AG08395 (cell line): ENCODE results near the gene RNF182.
"Not testable (repeated sequence)": the region's sequence is repeated elsewhere in the genome, so short reads cannot be mapped to it uniquely, and the experiment has no call there.

Experiments
- DNase-seq: peaks from one replicate; pipeline ENCODE4 v3.0.0; 2012; ENCODE audit warnings: mixed read lengths, low spot score

The RNF182 gene

DNA sequence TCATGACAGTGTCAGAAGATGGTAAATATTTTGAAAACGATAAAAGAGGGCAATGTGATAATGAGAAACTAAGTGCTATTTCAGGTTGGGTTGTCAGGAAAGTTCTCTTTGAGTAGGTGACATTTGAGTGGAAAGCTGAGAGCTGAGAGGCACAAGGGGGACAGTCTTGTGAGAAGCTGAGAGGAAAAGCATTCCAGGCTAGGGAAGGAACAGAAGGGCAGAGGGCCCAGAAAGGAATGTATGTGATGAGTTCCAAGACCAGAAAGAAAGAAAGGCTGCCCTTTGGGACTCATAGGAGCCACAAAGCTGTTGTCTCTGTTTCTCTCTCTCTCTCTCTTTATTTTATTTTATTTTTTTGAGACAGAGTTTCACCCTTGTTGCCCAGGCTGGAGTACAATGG, 7.6 kb upstream of the RNF182 start:
- no peak for DNase-seq

DNA sequence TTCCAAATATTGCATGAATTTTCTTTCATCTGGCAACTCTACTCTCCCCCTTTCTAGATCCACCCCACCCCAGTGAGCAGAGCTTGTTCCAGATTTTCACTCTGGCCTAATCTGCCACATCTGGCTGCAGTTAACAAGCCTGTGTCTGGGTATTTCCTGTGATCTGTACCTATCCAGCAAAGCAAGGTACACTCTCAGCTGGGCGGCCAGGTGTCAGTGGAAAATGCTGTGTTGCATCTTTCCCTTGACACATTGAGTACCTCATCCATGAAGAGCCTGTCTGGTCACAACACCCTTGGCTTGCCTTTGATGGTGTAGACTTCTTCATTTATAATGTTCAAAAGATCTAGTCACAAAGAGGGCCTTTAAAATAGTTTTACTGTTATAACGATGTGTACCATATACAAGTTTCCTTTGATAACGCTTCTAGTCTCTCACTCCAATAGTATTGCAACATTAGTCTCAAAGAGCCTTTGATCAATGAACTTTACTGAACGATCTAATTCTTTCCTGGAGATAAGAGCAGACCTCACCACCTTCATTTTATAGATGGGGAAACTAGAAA, 6.0 kb upstream of the RNF182 start:
- no peak for DNase-seq

DNA sequence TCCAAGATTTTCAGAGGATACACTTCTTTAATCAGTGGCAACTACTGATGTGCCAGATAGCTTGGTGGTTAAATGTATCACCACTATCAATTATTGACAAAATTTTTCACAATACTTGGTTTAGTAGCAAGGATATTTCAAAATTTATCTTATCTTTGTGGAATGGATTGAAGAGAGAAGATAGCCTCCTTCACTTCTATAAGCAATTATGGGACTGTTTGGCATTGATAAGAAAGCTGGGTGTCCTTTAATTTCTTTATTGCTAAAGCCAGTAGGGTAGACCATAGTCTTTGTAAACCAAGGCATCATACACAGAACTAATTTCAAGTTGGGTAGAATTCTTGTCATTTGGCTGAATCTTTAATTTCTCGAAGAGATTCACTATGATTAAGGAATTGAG, 4.9 kb upstream of the RNF182 start:
- DNase-seq: no peak

DNA sequence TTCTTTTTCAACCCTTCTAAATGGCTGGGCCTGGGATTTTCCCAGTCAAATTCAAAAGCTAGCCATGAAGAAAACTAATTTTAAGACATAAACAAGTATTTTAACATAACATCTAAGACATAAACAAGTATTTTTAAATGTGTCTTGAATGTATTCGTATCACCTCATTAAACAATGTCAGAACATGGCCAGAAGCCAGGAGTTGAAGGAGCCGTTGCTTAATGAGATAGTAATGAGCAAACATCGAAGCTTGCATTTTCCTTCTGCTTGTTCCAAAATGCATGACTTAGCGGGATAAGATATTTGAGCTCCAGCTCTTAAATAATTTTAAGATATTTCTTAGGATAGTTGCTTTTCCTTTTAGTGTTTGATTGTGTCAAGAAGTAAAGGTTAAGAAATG, 4.2 kb upstream of the RNF182 start:
- DNase-seq: no peak

DNA sequence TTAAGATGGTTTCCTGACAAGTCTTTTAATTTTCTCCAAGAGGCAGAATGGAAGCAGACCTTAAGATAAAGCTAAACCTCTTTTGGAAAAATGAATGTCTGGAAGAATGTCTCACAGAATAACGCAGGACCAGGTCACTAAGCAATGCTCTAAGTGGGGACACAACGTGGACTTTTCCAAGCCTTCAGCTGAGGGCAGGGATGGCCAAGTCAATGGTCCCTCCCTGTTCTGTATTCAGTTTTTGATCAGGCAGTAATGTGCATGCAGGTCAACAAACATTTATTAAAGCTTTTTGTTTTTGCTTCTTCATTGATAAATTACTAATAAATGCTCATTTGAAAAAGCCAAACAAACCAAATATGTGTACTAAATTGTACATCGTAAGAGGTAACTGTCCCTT, 2.0 kb upstream of the RNF182 start:
- no peak for DNase-seq

DNA sequence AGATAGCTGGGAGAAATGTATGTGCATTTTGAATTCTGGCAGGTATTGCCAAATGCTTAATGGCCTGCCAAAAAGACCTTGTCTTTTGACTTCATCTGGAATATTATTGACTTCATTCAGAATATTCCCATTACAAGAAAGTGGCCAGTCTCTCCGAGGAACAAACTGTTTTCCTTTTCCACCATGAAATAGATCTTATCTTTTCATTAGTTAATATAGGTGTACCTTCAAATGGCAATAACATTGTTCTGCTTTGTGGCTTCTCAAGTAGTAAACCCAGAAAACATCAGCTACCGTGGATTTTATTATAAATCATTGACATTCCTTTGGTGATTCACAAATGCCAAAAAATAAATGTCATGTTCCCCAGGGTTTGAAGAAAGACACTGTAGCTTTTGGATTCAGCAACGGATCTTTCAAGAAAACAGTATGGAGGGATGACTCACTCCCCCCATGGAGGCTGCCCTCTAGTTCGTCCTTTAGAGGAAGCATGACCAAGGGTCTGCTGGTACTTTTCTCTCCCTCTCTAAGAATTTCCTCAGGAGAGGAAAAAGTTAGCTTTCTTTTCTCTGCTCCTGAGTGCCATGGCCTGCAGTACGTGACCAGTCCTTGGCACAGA, 1.1 kb upstream of the RNF182 start:
- peak; percentile 75 for DNase-seq

DNA sequence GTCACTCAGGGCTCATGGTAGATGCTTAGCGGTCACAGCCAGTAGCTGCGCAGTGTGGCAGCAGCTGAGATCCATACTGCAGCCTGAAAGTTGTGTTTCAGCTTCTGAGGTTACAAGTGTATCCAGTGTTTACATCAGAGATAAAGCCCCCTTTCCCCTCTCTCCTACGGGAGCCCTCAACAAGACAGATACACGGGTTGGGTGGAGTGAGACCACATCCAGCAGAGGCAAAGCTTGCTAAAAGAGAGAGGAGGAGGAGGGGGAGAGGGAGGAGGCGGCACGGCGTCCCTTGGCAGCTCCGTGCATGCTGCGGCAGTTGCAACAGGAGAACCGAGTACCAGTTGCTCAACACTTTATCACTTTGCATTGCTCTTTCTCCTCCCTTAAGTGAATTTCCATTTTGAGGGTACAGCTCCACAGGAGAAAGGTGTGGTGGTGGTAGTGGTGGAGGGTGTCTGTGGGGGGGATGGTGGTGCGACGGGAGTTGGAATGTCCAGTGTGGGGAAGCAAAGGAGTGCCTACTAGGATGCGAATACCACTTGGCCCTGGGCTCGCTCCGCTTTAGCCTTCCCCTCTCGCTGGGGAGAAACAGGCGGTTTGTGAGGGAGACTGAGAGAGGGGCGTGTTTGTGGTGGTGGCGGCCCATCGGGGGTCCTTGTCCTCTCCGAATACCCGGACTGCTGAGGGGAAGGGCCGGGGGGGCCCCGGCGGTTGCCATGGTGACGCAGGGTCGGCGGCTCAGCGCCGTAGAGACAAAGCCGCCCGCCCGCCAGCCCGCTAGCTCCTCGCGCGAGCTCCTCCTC, 405 bp upstream of the RNF182 start:
- peak; percentile 38 for DNase-seq

DNA sequence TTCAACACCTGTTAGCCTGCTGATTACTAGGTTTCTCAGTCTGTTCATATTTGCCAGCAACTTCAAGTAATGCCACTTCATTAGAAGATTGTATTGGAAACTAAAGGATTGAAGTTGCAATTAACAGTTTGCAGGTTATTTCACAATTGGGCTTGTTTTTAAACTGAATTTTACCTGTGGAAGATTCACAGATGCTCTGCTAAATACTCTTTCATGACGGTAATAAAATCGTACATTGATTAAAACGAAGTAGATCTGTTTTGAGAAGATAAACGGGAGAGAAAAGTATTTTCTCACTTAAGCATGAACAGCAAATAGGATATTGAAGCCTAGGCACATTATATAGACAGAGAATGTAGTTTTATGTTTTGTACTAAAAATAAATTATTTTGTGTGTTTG, 1.6 kb downstream of the RNF182 start:
- no peak for DNase-seq

DNA sequence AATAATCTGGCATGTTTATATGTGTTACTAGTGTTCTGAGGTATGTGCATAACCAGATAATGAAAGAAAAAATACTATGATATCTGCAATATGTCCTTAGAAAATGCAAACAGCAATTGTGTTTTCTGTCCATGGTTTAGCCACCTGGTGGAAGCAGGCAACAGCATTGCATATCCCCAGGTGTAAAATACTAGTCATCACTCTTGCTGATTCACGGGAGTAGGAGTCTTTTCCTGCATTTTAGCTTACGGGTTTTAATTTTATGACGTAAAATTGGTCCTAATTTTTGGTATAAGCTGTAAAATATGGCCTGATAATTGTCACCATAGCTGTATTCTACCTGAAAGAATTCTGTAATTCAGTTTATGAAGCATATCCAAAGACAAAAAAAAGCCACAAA, 2.5 kb downstream of the RNF182 start:
- no peak for DNase-seq

DNA sequence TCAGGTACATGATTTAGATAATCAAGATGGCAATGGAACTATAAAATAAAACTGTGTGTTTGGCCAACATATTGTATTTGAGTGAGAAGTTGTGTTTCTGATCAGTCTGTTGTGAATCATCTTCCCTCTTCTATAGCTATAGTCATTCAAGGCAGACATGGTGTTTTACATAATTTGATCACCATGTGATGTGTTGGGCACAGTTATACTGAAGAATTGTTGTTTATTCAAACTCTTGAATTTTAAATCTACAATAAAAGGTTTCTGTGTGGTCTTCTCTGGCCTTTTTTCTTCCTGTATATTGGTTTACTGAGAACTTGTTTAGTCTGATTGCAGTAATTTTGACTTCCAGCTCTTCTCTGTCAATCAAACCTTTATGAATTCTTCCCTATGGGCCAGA, 4.4 kb downstream of the RNF182 start:
- DNase-seq: no peak

DNA sequence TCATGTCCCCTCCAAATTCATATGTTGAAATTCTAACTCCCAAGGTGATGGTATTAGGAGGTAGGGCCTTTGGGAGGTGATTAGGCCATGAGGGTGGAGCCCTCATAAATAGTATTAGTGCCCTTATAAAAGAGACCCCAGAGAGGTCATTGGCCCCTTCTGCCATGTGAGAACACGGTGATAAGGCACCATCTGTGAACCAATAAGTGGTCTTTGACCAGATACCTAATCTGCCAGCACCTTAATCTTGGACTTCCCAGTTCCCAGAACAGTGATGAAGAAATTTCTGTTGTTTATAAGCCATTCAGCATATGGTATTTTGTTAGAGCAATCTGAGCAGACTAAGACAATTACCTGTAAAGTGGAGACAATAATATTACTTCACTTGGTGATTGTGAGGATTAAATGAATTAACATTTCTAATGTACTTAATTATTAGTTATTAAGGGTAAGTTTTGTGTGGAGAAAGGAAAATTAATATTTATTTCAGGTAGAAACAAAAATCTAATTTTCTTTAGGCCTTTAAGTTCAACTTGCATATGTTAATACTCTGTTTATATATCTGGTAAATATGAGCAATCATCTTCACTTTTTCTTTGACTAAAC, 7.1 kb downstream of the RNF182 start:
- no peak for DNase-seq

DNA sequence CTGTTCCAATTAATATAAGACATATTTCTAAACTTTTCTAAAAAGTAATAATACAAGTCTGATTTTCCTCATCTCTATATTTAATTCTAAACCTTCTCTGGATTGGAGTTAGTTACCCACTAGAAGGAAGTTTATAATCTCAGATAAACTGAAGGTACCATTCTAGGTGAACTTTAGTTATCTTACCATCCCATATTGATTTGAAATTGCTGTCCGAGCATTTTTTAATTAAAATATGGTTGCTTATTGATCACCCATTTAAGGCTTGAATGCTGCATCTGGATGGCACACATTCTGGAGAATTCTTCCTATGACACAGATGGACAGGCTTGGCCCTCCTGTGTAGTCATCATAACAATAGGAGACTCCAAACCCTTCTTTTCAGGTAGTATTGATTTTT, 8.0 kb downstream of the RNF182 start:
- DNase-seq: no peak

DNA sequence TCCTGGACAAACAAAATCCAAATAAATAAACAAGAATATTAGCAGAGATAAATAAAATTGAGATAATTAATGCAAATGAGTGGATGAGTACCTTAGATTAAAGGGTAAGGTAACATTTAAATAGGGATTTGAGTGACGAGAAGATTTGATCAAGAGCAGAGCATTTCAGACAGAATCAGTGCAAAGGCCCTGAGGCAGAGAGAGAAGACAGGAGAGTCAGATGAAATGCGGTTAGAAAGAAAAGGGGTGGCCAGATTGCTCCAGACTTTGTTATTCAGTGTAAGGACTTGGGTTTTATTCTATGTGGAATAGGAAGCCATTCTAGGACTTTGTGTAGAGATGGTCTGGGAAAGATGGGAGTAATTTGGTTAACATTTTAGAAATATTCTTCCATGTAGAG, 10.0 kb downstream of the RNF182 start:
- DNase-seq: no peak

DNA sequence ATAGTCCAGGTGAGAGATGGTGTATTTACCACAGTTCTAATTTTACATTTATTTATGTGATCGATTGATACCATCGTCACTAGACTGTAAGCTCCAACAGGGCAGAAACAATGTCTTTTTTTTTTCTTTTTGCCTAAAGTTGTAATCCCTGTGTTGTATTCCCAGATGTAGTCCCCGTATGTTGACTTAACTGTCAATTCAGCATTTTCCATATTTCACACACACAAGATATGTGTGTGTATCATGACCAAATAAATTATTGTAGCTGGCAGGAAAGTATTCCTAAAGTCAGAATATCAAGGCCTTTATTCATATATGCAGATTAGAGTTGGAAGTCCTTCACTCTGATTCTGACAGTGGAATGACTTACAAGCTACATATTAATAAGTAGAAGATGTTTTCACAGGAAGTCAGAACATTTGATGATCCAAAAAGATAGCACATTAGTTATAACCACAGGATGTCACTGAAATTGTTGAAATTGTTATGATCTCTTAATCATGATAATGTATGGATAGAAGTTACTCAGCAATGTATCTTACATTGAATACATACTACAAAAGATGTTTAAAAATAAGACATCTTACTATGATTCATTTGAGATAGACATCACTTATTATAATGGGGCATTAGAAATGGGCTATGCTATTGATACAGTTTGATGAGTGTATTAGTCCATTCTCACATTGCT, 10.6 kb downstream of the RNF182 start:
- DNase-seq: no peak

DNA sequence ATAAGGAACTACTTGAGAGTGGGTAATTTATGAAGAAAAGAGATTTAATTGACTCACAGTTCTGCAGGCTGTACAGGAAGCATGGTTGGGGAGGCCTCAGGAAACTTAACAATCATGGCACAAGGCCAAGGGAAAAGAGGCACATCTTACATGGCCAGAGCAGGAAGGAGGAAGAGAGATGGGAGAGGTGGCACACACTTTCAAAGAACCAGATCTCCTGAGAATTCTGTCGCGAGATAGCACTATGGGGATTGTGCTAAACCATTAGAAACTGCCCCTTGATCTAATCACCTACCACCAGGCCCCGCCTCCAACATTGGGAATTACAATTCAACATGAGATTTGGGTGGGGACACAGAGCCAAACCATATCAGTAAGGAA, 11.1 kb downstream of the RNF182 start:
- not testable (repeated sequence) for DNase-seq

DNA sequence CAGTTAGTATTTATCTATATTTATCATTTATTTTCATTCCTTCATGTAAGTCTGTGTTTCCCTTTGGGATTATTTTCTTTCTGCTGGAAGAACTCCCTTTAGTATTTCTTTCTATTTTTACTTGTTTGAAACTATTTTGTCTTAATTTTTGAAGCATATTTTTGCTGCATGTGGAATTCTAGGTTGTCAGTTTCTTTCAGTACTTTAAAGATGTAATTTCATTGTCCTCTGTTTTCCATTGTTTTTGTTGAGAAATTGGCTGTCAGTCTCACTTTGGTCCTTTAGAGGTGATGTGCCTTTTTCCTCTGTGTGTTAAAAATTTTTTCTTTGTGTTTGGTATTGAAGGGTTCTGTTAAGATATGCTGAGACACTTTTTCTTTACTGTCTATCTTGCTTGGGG, 17.1 kb downstream of the RNF182 start:
- DNase-seq: no peak

DNA sequence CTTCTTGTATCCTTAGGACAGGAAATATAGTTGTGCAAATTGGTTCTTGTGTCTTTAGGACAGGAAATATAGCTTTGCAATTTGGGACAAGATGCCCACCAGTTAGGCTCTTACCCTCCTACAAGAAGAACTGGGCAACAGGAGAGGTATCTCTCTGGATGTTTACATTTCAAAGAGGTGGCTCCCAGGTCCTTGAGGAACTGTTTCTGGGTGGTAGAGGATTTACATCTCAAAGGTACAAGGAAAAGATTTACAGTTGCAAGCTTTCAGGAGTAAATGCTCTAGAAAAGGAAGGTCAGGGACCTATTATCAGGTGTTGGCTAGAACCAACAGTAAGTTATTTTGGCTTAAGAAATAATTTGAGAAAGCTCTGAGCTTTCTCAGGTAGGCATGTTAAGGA, 19.2 kb downstream of the RNF182 start:
- no peak for DNase-seq

DNA sequence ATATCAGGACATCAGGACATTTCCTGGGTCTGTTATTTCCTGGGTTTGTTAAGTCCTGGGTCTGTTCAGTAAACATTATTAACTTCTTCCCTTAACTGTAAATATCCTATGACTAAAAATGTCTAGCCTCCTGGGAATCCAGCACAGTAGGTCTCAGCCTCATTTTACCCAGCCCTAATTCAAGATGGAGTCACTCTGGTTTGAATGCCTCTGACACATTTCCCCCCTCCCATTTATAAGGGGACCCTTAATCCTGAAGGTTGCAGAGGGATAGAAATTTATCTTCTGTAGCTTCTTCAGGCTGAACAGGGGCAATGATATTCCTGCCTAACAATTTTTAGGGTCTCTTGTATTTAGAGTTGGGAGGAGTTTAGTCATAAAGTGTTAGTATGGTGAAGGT, 21.8 kb downstream of the RNF182 start:
- no peak for DNase-seq

DNA sequence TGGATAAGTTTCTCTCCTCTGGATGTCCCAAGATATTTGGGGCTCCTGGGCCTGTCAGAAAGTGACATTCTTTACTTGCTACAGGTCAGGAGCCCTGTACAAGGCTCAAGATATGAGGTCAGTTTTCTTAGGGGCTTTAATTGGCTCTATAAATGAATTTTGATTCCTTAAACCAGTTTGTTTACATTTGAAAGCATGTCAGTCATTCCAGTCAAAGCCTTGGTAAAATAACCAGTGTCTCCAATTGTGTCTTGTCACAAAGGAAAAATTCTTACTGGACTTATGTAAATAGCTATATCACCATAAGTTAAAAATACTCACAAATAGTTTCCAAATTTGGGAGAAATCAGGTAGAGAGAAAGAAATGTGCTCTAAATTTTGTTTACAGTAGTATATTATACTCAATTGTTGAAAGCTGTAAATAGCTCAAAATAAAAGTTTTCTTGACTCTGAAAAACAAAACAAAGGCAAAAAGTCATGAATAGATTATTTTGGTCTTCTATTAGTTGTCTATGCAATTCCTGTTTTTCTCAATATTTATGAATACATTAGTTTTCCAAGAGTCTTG, 22.9 kb downstream of the RNF182 start:
- DNase-seq: no peak

DNA sequence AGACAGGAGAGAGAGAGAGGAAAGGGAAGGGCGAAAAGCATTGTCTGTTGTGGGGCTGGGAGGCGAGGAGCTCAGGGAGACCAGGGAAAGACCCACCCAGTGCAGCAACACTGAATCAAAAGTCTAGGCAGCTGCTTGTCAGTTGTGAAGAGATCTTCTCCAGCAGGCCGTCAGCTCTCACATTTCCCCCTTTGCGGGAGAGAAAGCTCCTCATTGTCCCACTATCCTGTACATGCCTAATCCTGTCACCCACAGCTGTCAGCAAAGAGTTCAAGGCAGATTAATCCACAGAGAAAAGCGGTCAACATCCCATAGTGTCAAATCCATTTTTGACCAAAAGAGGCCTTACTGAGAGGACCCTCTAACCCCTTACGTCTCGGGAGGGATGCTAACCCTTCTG, 27.3 kb downstream of the RNF182 start:
- no peak for DNase-seq

DNA sequence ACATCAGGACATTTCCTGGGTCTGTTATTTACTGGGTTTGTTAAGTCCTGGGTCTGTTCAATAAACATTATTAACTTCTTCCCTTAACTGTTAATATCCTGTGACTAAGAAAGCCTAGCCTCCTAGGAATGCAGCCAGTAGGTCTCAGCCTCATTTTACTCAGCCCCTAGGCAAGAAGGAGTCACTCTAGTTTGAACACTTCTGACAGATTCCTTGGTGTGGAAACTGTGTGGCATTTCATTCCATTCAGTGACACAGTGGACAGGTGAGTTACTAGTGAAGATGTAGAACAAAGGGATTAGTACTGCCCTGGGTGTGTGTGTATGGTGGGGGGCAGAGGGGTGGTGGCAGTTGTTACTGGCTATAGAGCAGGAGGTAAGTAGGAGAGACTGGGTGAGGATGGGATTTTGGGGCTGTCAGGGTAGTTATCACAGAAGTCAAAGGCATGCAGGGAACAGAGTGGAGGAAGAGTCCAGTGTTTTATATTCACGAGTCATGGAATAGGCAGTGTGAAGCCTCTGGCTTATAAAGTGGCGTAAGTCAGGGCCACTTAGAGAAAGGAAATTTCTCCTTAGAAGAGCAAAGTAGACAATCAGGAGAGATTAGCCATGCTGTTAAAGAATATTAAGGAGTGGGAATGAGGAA, 28.4 kb downstream of the RNF182 start:
- DNase-seq: peak; percentile 21

DNA sequence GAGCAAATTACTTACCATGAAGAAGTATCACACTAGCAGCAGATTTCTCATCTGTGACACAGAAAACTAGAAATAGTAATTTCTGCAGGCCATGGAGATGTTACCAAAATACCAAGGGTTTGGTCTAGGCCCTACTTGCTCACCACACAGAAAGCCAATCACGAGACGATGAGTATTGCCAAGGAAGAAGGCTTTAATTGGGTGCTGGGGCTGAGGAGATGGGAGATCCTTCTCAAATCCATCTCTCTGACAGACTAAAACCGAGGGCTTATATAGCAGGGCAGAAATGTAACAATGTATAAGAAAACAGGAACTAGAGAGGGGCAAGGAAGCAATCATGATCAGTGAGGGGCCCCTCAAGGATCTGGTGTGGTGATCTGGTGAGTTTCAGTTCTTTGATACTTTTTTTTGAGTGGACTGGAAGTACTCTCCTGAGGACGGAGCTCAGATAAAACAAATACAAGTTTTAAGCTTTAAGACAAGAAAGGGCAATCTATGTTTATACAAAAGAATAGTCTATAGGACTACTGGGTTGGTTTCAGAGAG, 40.9 kb downstream of the RNF182 start:
- DNase-seq: no peak
